ENCODE data around the gene RPL5.

Gene RPL5

GRCh38 chr1:92864131-92864530 lies 32.3 kb downstream of the RPL5 start:
- H3K36me3 ChIP-seq (ENCODE audit: control insufficient read depth, insufficient read depth, low read length): no peaks in the 10 kb centered on the region
- H3K9ac ChIP-seq (ENCODE audit: low read length): no peak overlapping the region
- no peak overlapping the region for H3K4me3 ChIP-seq (ENCODE audit: low read length)
- H3K27me3 ChIP-seq (ENCODE audit: control insufficient read depth, insufficient read depth, low read length): no peaks in the 10 kb centered on the region
- H3K9me3 ChIP-seq (ENCODE audit: control insufficient read depth, low read length): no peaks in the 10 kb centered on the region
- H3K4me1 ChIP-seq (ENCODE audit: control insufficient read depth, insufficient read depth, low read length): no peaks in the 10 kb centered on the region

GRCh38 chr1:92870591-92870990 lies 38.8 kb downstream of the RPL5 start:
- no peak overlapping the region for H3K4me3 ChIP-seq (ENCODE audit: low read length)
- no peaks in the 10 kb centered on the region for H3K27me3 ChIP-seq (ENCODE audit: control insufficient read depth, insufficient read depth, low read length)
- no peaks in the 10 kb centered on the region for H3K4me1 ChIP-seq (ENCODE audit: control insufficient read depth, insufficient read depth, low read length)
- no peaks in the 10 kb centered on the region for H3K36me3 ChIP-seq (ENCODE audit: control insufficient read depth, insufficient read depth, low read length)
- no peak overlapping the region for H3K9ac ChIP-seq (ENCODE audit: low read length)
- H3K9me3 ChIP-seq (ENCODE audit: control insufficient read depth, low read length): no peaks in the 10 kb centered on the region

GRCh38 chr1:92872719-92873118 lies 40.9 kb downstream of the RPL5 start:
- no peaks in the 10 kb centered on the region for H3K4me1 ChIP-seq (ENCODE audit: control insufficient read depth, insufficient read depth, low read length)
- H3K9ac ChIP-seq (ENCODE audit: low read length): no peak overlapping the region
- no peaks in the 10 kb centered on the region for H3K36me3 ChIP-seq (ENCODE audit: control insufficient read depth, insufficient read depth, low read length)
- H3K27me3 ChIP-seq (ENCODE audit: control insufficient read depth, insufficient read depth, low read length): no peaks in the 10 kb centered on the region
- no peaks in the 10 kb centered on the region for H3K9me3 ChIP-seq (ENCODE audit: control insufficient read depth, low read length)
- H3K4me3 ChIP-seq (ENCODE audit: low read length): no peak overlapping the region

- Histone ChIP-seq H3K9me3 (ENCODE audit: control insufficient read depth, low read length) (no peaks in the 10 kb centered on the region), H3K4me1 (ENCODE audit: control insufficient read depth, insufficient read depth, low read length) (no peaks in the 10 kb centered on the region), H3K9ac (ENCODE audit: low read length) (no peak overlapping the region), H3K4me3 (ENCODE audit: low read length) (no peak overlapping the region), H3K36me3 (ENCODE audit: control insufficient read depth, insufficient read depth, low read length) (no peaks in the 10 kb centered on the region), H3K27me3 (ENCODE audit: control insufficient read depth, insufficient read depth, low read length) (no peaks in the 10 kb centered on the region)
Observed at GRCh38 chr1:92874987-92875386, 43.1 kb downstream of the RPL5 start.

- Histone ChIP-seq H3K27me3 (ENCODE audit: control insufficient read depth, insufficient read depth, low read length) (no peaks in the 10 kb centered on the region), H3K4me1 (ENCODE audit: control insufficient read depth, insufficient read depth, low read length) (no peaks in the 10 kb centered on the region), H3K4me3 (ENCODE audit: low read length) (no peak overlapping the region), H3K9me3 (ENCODE audit: control insufficient read depth, low read length) (no peaks in the 10 kb centered on the region), H3K9ac (ENCODE audit: low read length) (no peak overlapping the region), H3K36me3 (ENCODE audit: control insufficient read depth, insufficient read depth, low read length) (no peaks in the 10 kb centered on the region)
Observed at GRCh38 chr1:92876351-92876750, 44.5 kb downstream of the RPL5 start.

GRCh38 chr1:92877081-92877711 lies 45.4 kb downstream of the RPL5 start:
- Histone ChIP-seq H3K9me3 (ENCODE audit: control insufficient read depth, low read length) (no peaks in the 10 kb centered on the region), H3K4me3 (ENCODE audit: low read length) (no peak overlapping the region), H3K27me3 (ENCODE audit: control insufficient read depth, insufficient read depth, low read length) (no peaks in the 10 kb centered on the region), H3K4me1 (ENCODE audit: control insufficient read depth, insufficient read depth, low read length) (no peaks in the 10 kb centered on the region), H3K9ac (ENCODE audit: low read length) (peak overlapping the region; percentile 7), H3K36me3 (ENCODE audit: control insufficient read depth, insufficient read depth, low read length) (no peaks in the 10 kb centered on the region)

GRCh38 chr1:92877792-92878191 lies 46.0 kb downstream of the RPL5 start:
- H3K4me1 ChIP-seq (ENCODE audit: control insufficient read depth, insufficient read depth, low read length): no peaks in the 10 kb centered on the region
- no peaks in the 10 kb centered on the region for H3K9me3 ChIP-seq (ENCODE audit: control insufficient read depth, low read length)
- no peaks in the 10 kb centered on the region for H3K36me3 ChIP-seq (ENCODE audit: control insufficient read depth, insufficient read depth, low read length)
- no peak overlapping the region for H3K9ac ChIP-seq (ENCODE audit: low read length)
- H3K4me3 ChIP-seq (ENCODE audit: low read length): no peak overlapping the region
- no peaks in the 10 kb centered on the region for H3K27me3 ChIP-seq (ENCODE audit: control insufficient read depth, insufficient read depth, low read length)

GRCh38 chr1:92879316-92879968 lies 47.6 kb downstream of the RPL5 start:
- Histone ChIP-seq H3K9me3 (ENCODE audit: control insufficient read depth, low read length) (no peaks in the 10 kb centered on the region), H3K4me3 (ENCODE audit: low read length) (no peak overlapping the region), H3K9ac (ENCODE audit: low read length) (no peak overlapping the region), H3K4me1 (ENCODE audit: control insufficient read depth, insufficient read depth, low read length) (no peaks in the 10 kb centered on the region), H3K36me3 (ENCODE audit: control insufficient read depth, insufficient read depth, low read length) (no peaks in the 10 kb centered on the region), H3K27me3 (ENCODE audit: control insufficient read depth, insufficient read depth, low read length) (no peaks in the 10 kb centered on the region)

GRCh38 chr1:92881391-92881790 lies 49.6 kb downstream of the RPL5 start:
- Histone ChIP-seq H3K27me3 (ENCODE audit: control insufficient read depth, insufficient read depth, low read length) (no peaks in the 10 kb centered on the region), H3K9me3 (ENCODE audit: control insufficient read depth, low read length) (no peaks in the 10 kb centered on the region), H3K36me3 (ENCODE audit: control insufficient read depth, insufficient read depth, low read length) (no peaks in the 10 kb centered on the region)

GRCh38 chr1:92882819-92883218 lies 51.0 kb downstream of the RPL5 start:
- Histone ChIP-seq H3K4me1 (ENCODE audit: control insufficient read depth, insufficient read depth, low read length) (no peaks in the 10 kb centered on the region), H3K27me3 (ENCODE audit: control insufficient read depth, insufficient read depth, low read length) (no peaks in the 10 kb centered on the region), H3K9ac (ENCODE audit: low read length) (no peak overlapping the region), H3K9me3 (ENCODE audit: control insufficient read depth, low read length) (no peaks in the 10 kb centered on the region), H3K36me3 (ENCODE audit: control insufficient read depth, insufficient read depth, low read length) (no peaks in the 10 kb centered on the region), H3K4me3 (ENCODE audit: low read length) (no peak overlapping the region)

More at GRCh38 chr1:92881391-92881790, 49.6 kb downstream of the RPL5 start:
- no peak overlapping the region for H3K9ac ChIP-seq (ENCODE audit: low read length)
- H3K4me3 ChIP-seq (ENCODE audit: low read length): no peak overlapping the region
- H3K4me1 ChIP-seq (ENCODE audit: control insufficient read depth, insufficient read depth, low read length): no peaks in the 10 kb centered on the region

GRCh38 chr1:92883297-92883696 lies 51.5 kb downstream of the RPL5 start:
- Histone ChIP-seq H3K4me3 (ENCODE audit: low read length) (no peak overlapping the region), H3K9ac (ENCODE audit: low read length) (no peak overlapping the region), H3K9me3 (ENCODE audit: control insufficient read depth, low read length) (no peaks in the 10 kb centered on the region), H3K27me3 (ENCODE audit: control insufficient read depth, insufficient read depth, low read length) (no peaks in the 10 kb centered on the region), H3K4me1 (ENCODE audit: control insufficient read depth, insufficient read depth, low read length) (no peaks in the 10 kb centered on the region), H3K36me3 (ENCODE audit: control insufficient read depth, insufficient read depth, low read length) (no peaks in the 10 kb centered on the region)

- H3K4me1 ChIP-seq (ENCODE audit: control insufficient read depth, insufficient read depth, low read length): no peaks in the 10 kb centered on the region
- H3K4me3 ChIP-seq (ENCODE audit: low read length): no peak overlapping the region
- no peak overlapping the region for H3K9ac ChIP-seq (ENCODE audit: low read length)
- H3K36me3 ChIP-seq (ENCODE audit: control insufficient read depth, insufficient read depth, low read length): no peaks in the 10 kb centered on the region
- no peaks in the 10 kb centered on the region for H3K27me3 ChIP-seq (ENCODE audit: control insufficient read depth, insufficient read depth, low read length)
- H3K9me3 ChIP-seq (ENCODE audit: control insufficient read depth, low read length): no peaks in the 10 kb centered on the region
Observed at GRCh38 chr1:92884195-92884594, 52.4 kb downstream of the RPL5 start.

Data from mucosa of stomach (tissue), 1 donor.